DOHH2 (cell line): ENCODE results near the gene FDCSP.

ENCODE experiments used
- EZH2phosphoT487 ChIP-seq: fragments of 200-600 bp; sonication (generic); IDR thresholded peaks from 2 replicates; pipeline ENCODE4 v1.6.1; 2017; ENCODE audit warnings: borderline replicate concordance, mild to moderate bottlenecking, antibody characterized with exemption, low read length, moderate library complexity, mixed read lengths
- TF ChIP-seq, protein P1 (sequence below): fragments of 200-600 bp; sonication (generic); IDR thresholded peaks from one replicate; pipeline ENCODE4 v1.5.1; 2014; ENCODE audit warnings: antibody characterized with exemption, mild to moderate bottlenecking, low read depth, low read length; ENCODE audit not compliant: poor library complexity, severe bottlenecking

DNA sequence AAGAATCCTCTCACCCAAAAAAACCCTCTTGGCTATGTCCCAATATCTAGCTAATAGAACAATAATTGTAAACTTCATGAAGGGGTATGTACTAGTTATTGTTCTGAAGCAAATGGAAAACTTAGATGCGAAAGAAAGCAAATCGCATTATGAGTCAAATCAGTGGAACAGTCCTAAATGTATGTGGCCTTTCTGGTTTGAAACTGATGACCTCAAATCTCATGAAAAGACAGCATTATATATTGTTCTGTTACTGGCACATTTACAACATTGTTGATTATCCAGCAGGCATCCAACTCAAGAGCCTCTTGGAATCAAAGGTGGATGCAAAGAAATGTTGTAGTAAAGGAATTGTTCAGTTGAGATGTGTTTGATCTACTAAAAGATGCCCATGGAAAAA, 51.2 kb downstream of the FDCSP start:
- TF ChIP-seq, protein P1, sequence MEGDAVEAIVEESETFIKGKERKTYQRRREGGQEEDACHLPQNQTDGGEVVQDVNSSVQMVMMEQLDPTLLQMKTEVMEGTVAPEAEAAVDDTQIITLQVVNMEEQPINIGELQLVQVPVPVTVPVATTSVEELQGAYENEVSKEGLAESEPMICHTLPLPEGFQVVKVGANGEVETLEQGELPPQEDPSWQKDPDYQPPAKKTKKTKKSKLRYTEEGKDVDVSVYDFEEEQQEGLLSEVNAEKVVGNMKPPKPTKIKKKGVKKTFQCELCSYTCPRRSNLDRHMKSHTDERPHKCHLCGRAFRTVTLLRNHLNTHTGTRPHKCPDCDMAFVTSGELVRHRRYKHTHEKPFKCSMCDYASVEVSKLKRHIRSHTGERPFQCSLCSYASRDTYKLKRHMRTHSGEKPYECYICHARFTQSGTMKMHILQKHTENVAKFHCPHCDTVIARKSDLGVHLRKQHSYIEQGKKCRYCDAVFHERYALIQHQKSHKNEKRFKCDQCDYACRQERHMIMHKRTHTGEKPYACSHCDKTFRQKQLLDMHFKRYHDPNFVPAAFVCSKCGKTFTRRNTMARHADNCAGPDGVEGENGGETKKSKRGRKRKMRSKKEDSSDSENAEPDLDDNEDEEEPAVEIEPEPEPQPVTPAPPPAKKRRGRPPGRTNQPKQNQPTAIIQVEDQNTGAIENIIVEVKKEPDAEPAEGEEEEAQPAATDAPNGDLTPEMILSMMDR: no peak
- TF ChIP-seq EZH2phosphoT487: no peak
